ENCODE measurements around the gene BIRC3. TPM values are rescaled to one million over a fixed set of nuclear protein-coding genes. Genes with fewer than 3 reads are reported as not detected.
A peak's percentile ranks its signal among the peaks of the same experiment; 100 is the strongest.
"Not testable (repeated sequence)": the region's sequence is repeated elsewhere in the genome, so short reads cannot be mapped to it uniquely, and the experiment has no call there.

BIRC3 gene
- total RNA-seq, 4 donors from 2014 or later, result 10.6 to 19.0 (median 14.0) TPM

- H3K36me3 ChIP-seq, result peaks cover 0 to 92% of the 10 kb centered on the region in 2 donors
- no peaks in the 10 kb centered on the region for H3K4me1 ChIP-seq
- 75 to 85% methylated on average over 2 of the region's 2 CpGs for WGBS, 2 donors (ENCODE audit: low coverage in 1 of 2)
- TF ChIP-seq POLR2A (IDR thresholded peaks at IDR 0.05) (no peak), CTCF (IDR thresholded peaks at IDR 0.05) (no peak)
- H3K9me3 ChIP-seq, result no peaks in the 10 kb centered on the region
- no peaks in the 10 kb centered on the region for H3K27me3 ChIP-seq
- no peak overlapping the region for H3K27ac ChIP-seq
- no peak for ATAC-seq
- no peak overlapping the region for H3K4me3 ChIP-seq
These were observed 14.1 kb downstream of the BIRC3 start for GRCh38 chr11:102331341-102331740.

GRCh38 chr11:102332611-102332994 lies 15.3 kb downstream of the BIRC3 start:
- TF ChIP-seq POLR2AphosphoS5 (IDR thresholded peaks at IDR 0.05) (no peak), CTCF (IDR thresholded peaks at IDR 0.05) (no peak), POLR2A (IDR thresholded peaks at IDR 0.05) (no peak), EP300 (IDR thresholded peaks at IDR 0.05) (no peak)
- ATAC-seq, result no peak
- no peaks in the 10 kb centered on the region for H3K4me1 ChIP-seq
- no peaks in the 10 kb centered on the region for H3K27me3 ChIP-seq
- no peaks in the 10 kb centered on the region for H3K9me3 ChIP-seq
- H3K4me3 ChIP-seq, result no peak overlapping the region
- no peak overlapping the region for H3K27ac ChIP-seq
- WGBS, 2 donors (ENCODE audit: low coverage in 1 of 2), result 79% methylated on average over 1 of the region's 1 CpG; no CpG with 5 or more reads in 1 of the 2 donors
- H3K36me3 ChIP-seq, result peaks cover 0 to 91% of the 10 kb centered on the region in 2 donors

GRCh38 chr11:102338479-102339010 lies 21.3 kb downstream of the BIRC3 start:
- H3K4me1 ChIP-seq, result no peaks in the 10 kb centered on the region
- no peak overlapping the region for H3K4me3 ChIP-seq
- peaks cover 0 to 46% of the 10 kb centered on the region in 2 donors for H3K36me3 ChIP-seq
- no peaks in the 10 kb centered on the region for H3K27me3 ChIP-seq
- H3K9me3 ChIP-seq, result no peaks in the 10 kb centered on the region
- no peak for TF ChIP-seq CTCF (IDR thresholded peaks at IDR 0.05)
- TF ChIP-seq POLR2AphosphoS5 (IDR thresholded peaks at IDR 0.05), result no peak
- TF ChIP-seq EP300 (IDR thresholded peaks at IDR 0.05), result no peak
- no peak for TF ChIP-seq POLR2A (IDR thresholded peaks at IDR 0.05)
- ATAC-seq, result no peak
- no peak overlapping the region for H3K27ac ChIP-seq

GRCh38 chr11:102341311-102341710 lies 24.0 kb downstream of the BIRC3 start:
- H3K36me3 ChIP-seq, result peaks cover 0 to 27% of the 10 kb centered on the region in 2 donors
- H3K4me3 ChIP-seq, ATAC-seq, H3K4me1 ChIP-seq, H3K9me3 ChIP-seq, H3K27me3 ChIP-seq, H3K27ac ChIP-seq: not testable (repeated sequence)
- WGBS, 2 donors (ENCODE audit: low coverage in 1 of 2), result 79 to 81% methylated on average over 2 to 7 of the region's 7 CpGs

GRCh38 chr11:102341844-102342318 lies 24.6 kb downstream of the BIRC3 start:
- ATAC-seq, result peak; percentile 58
- Histone ChIP-seq H3K9me3 (no peaks in the 10 kb centered on the region), H3K27me3 (no peaks in the 10 kb centered on the region), H3K4me1 (peaks cover 5 to 10% (median 6%) of the 10 kb centered on the region in 3 donors), H3K36me3 (peaks cover 0 to 21% of the 10 kb centered on the region in 2 donors), H3K27ac (no peak overlapping the region), H3K4me3 (no peak overlapping the region)
- WGBS, 2 donors (ENCODE audit: low coverage in 1 of 2), result 33% methylated on average over 1 of the region's 1 CpG; no CpG with 5 or more reads in 1 of the 2 donors
- peak; percentile 73 to 83 (median 76) for TF ChIP-seq CTCF (IDR thresholded peaks at IDR 0.05)
- TF ChIP-seq POLR2A (IDR thresholded peaks at IDR 0.05), result no peak

Data from gastroesophageal sphincter (tissue), 4 donors.